ENCODE results near the gene GAS2.
A peak's percentile ranks its signal among the peaks of the same experiment; 100 is the strongest.
"Not testable (repeated sequence)": the region's sequence is repeated elsewhere in the genome, so short reads cannot be mapped to it uniquely, and the experiment has no call there.

GAS2 gene

GRCh38 chr11:22666325-22666687 is at the start of gene GAS2:
Gene GAS2 (plus strand): TSS chr11:22666611. CDS start chr11:22674870, 8,259 bp downstream.
- DNase-seq (ENCODE audit: low spot score), result no peak

DNA sequence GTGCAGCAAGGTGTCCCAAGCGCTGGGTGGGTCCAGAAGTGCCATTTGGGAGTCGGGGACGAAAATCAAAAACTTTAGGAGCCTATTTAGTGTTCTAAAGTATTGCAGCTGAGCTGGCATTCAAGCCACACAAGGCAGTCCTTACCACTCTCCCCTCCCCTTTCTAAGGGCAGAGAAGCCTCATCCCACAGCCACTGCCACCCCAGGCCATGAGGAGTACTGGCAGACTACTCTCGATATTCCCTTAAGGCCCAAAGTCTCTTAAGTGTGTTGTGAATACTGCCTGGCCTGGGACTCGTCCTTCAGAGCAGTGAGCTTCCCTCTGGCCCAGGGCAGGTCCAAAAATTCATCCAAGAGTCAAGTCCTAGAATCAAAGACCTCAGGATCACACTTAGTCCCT is 48.5 kb upstream of the GAS2 start:
- DNase-seq (ENCODE audit: low spot score), result no peak

DNA sequence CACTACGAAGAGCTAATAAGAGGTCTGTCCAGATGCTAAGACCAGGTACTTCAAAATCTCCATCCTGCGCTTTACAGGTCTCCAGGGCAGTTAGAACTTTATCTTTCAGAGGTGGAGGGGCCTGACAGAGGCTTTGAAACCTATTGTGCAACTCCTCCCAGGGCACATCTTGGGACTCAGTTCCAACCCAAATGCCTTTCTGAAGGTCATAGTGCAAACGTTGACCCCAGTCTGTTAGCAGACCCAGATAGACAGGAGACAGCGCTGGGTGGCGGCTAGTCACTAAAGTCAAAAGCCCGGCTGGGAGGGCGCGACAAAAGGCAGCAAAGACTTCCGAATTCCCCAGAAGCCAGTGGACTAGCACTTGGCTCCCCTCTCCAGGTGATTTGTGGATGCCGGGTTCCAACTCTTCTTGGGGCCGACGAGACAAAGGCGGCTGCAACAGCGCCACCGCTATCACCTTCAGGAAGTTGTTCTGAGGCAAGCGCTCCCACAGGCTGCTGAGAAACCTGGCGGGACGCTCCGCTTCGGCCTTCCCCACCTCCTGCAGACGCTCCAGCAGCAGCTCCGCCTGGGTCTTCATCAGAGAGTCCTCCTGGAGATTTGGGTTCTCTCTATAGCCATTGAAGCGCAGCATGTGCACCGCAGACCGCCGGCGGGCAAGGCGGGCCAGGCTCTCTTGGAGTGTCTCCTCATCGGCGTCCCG is 41.5 kb upstream of the GAS2 start:
- DNase-seq (ENCODE audit: low spot score), result peak; percentile 73

DNA sequence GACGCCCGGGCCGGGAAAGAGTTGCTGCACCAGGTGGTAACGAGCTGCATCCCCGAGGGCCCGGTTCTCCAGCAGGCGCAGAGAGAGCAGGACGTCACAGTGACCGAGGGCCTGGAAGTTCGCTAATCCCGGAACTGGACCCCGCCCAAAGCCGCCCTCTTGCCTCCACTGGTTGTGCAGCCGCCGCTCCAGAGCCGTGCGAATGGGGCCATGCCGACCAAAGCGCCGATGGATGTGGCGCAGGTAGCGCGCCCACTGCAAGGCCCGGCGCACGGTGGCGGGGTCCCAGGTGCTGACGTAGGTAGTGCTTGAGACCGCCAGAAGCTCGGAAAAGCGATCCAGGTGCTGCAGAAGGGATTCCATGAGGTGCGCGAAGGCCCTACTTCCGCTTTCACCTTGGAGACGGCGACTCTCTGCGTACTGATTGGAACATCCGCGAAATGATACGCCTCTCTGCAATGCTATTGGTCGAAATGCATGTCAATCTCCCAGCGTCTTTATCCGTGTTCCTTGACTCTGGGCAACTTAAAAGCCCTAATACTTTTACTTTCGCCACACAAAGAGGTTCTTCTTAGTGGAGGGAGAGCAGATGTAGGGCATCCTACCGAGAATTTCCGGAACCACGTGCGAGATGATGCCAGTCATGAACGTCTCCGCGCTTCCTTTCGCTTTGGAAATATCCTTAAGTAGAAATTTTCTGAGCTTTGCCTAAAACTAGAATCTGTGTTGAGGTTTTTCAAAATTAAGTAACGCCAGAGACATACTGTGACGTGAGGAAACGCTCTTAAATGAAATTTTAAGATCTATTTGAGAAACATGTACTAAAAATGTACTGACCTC is 40.7 kb upstream of the GAS2 start, which contains the start of gene FANCF:
Gene FANCF, minus strand, starts transcription at position 376 of the 840 bp plus-strand sequence. Its CDS starts 13 bp downstream, at position 363.
- peak; percentile 100 for DNase-seq (ENCODE audit: low spot score)

GRCh38 chr11:22626573-22627239 is 39.7 kb upstream of the GAS2 start:
- DNase-seq (ENCODE audit: low spot score), result peak; percentile 31

- DNase-seq (ENCODE audit: low spot score), result no peak
Measured at GRCh38 chr11:22627421-22627820, 39.0 kb upstream of the GAS2 start.

- no peak for DNase-seq (ENCODE audit: low spot score)
Measured at GRCh38 chr11:22633354-22633902, 33.0 kb upstream of the GAS2 start.

DNA sequence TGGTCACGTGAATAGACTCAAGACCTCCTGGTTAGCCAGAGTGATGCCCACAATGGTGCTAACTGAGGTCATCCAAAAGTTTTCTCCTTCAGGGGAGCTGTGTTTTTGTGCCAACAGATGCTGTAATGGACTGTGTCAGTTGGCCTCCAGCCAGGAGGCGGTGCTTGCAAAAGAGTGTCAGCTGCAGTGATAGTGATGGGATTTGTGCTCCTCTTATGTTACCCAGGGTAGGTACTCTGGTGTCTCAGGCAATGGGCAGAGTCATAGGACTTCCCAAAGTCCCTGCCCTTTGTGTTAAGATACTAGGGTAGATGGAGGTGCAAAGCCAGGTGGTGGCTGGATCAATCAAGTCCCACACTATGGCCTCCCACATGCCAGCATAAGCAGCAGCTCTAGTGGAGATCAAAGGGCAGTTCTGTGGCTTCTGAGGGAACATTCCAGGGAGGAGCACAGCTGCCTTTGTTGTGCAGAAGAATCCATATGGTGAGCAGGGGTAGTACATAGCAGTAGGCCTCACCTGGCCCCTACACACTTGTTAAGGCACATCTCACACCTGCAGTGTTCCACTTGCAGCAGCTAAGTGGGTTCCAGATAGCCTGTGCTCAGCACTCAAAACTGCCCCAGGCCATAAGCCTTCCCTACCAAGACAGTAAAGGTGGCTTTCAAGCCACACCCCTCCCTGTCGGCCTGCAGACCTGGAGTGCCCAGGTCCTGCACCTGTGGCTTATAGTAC is 31.3 kb upstream of the GAS2 start:
- peak; percentile 27 for DNase-seq (ENCODE audit: low spot score)

GRCh38 chr11:22635689-22636088 is 30.7 kb upstream of the GAS2 start:
- DNase-seq (ENCODE audit: low spot score), result no peak

- no peak for DNase-seq (ENCODE audit: low spot score)
Measured at GRCh38 chr11:22640862-22641261, 25.5 kb upstream of the GAS2 start.

GRCh38 chr11:22641559-22641958 is 24.9 kb upstream of the GAS2 start:
- DNase-seq (ENCODE audit: low spot score), result no peak

GRCh38 chr11:22652346-22652745 is 14.1 kb upstream of the GAS2 start:
- not testable (repeated sequence) for DNase-seq (ENCODE audit: low spot score)

GRCh38 chr11:22656130-22656529 is 10.3 kb upstream of the GAS2 start:
- no peak for DNase-seq (ENCODE audit: low spot score)

DNA sequence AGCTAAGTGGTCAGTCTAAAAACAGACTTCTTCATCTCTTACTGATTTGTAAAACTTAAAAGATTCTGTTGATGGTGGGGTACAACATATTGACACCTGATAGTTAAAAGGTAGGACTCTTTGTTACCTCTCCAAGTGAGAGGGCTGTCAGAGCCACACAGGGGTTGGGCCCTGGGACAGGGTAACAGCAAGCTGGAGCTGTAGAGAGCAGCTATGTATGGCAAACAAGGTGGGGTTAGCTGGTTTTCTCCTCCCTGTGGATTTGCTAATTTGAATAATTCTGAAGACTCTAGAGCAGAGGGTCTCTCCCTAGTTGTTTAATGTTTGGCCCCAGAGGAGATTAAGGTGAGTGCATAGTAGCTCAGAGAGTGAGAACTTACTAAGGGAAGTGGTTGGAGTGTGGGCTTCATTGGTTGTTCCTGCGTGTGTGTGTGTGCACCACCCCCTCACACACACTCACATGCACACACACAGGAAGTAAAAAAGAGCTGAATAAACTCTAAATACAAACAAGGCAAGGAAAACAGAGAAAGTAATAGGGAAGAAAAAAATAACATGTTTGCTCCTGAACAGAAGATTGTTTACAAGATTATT is 9.2 kb upstream of the GAS2 start:
- no peak for DNase-seq (ENCODE audit: low spot score)

DNA sequence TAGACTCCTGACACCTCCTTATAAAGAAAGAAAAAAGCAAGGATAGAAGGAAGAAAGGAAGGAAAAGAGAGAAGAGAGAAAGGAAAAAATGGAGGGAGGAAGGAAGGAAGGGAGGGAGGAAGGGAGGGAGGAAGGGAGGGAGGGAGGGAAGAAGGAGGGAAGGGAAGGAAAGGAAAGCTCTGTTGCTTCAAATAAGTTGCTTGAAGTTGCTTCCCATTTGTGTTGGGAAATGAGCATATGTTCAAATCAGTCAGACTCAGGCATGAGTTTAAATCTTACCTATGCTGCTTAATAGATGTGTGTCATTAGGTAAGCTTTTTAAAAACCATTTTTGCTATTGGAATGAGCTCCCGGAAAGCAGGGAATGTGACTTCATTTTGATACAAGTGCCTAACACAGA is 6.6 kb upstream of the GAS2 start:
- DNase-seq (ENCODE audit: low spot score), result no peak

GRCh38 chr11:22666688-22667439 is 453 bp downstream of the GAS2 start:
- DNase-seq (ENCODE audit: low spot score), result no peak

DNA sequence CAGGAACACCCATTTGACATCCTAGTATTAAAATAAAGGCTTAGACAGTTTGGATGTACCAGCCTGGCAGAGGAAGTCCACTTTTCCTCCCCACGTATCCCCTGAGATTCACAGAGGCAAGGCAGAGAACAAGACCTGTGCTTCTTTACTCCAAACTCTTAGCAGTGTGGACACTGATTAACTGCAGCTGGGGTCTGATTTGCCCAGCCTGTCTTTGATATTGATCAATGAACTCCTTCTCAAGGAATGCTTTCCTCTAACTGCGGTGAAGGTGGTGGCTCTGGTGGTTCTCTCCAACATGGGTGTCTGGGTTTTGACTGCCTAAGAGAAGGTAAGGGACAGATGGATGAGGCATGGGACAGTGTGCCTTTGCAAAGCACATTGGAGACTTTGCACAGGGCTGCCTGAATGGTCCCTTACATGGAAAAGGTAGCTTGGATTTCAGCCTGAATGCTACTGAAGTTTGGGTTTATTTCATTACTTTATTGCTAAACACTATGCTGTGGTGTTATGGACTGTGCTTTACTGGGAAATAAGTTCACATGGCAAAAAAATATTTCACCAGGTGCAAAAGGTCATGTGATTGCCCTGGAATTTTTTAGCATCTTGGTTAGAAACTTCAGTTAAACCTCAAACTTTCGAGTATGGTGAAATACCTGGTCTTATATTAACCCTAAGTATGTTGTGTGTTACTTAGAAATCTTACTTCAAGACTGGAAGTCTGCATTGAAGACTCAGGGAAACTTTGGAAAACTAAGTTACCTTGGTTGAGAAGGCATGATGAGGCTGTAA is 1.8 kb downstream of the GAS2 start:
- no peak for DNase-seq (ENCODE audit: low spot score)

DNA sequence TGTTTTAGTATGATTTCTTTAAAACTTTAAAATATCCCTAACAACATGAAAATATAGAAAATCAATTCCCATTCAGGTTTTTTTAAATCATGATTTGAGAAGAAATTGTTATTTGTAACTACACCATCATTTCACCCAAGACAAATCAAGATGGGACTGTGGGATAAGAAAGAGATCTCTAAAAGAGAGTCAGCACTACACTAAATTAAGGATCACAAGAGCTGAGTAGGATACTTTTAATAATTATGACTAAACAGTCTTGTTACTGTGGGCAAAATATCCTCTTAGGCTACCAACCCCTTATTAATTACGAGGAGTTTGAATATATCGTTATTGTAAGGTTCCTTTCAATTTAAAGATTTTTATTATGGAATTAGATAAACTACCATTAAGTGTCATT is 3.0 kb downstream of the GAS2 start:
- no peak for DNase-seq (ENCODE audit: low spot score)

GRCh38 chr11:22670830-22671229 is 4.4 kb downstream of the GAS2 start:
- DNase-seq (ENCODE audit: low spot score), result peak; percentile 20

DNA sequence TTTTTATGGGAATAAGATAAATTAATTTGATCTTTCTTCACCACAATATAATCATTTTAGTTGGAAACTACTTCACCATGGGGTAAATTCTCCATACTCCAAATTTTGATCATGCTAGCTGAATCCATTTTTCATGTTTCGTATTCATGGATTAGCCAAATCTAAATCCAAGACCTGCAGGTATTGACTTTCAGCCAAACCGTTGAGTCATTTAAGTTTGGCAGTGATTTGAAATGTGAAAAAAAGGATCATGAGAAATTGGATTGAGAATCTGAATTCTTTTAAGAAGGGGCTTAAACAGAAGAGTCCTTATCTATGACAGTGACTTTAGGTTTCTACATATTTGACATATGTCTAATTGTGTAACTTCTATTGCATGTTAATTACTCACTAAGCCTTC is 5.3 kb downstream of the GAS2 start:
- DNase-seq (ENCODE audit: low spot score), result no peak

Data from NAMALWA (cell line).